Panc1 (cell line): Measurements from ENCODE around the gene SLF2. TPM values are rescaled to one million over a fixed set of nuclear protein-coding genes. Genes with fewer than 3 reads are reported as not detected.

ENCODE experiments used
- ATAC-seq: fragments of 200-7000 bp; cut with Tn5 transposase; 2 replicates; pipeline ENCODE4 v1.9.1; 2020; ENCODE audit warnings: mild to moderate bottlenecking, moderate library complexity
- BruUV-seq: library from RNA; stranded (reverse); fragments of 400-500 nt; replicated peaks from 2 replicates; lab custom pipeline; 2021; lab: Mats Ljungman, UMichigan
- CTCF ChIA-PET: fragments of 300-600 bp; sonication (Branson Sonifier 250); formaldehyde crosslinking; loops from one replicate; lab custom pipeline; 2022; ENCODE audit warnings: antibody characterized with exemption; lab: Charles Lee
- POLR2A ChIA-PET: fragments of 300-600 bp; sonication (Branson Sonifier 250); formaldehyde crosslinking; loops from one replicate; lab custom pipeline; 2022; ENCODE audit warnings: antibody characterized with exemption; lab: Charles Lee
- DNase-seq: peaks from one replicate; pipeline ENCODE4 v3.0.0-alpha.2; 2010; ENCODE audit warnings: low read depth, low spot score
- H3K27ac ChIP-seq: 2 replicates; pipeline ENCODE4 v1.5.1; 2011; ENCODE audit warnings: mild to moderate bottlenecking, low read length, inconsistent platforms
- H3K27me3 ChIP-seq: fragments of 200-500 bp; sonication (Bioruptor generic); 2 replicates; pipeline ENCODE4 v1.6.0; 2014; ENCODE audit warnings: low read length, inconsistent platforms; ENCODE audit not compliant: control insufficient read depth, insufficient read depth
- H3K36me3 ChIP-seq: fragments of 200-500 bp; sonication (Bioruptor generic); 2 replicates; pipeline ENCODE4 v1.5.1; 2014; ENCODE audit warnings: inconsistent platforms, mild to moderate bottlenecking, low read length, moderate library complexity; ENCODE audit not compliant: control insufficient read depth, insufficient read depth
- H3K4me1 ChIP-seq: 2 replicates; pipeline ENCODE4 v1.5.1; 2011; ENCODE audit warnings: inconsistent platforms, mild to moderate bottlenecking, low read length, moderate library complexity; ENCODE audit not compliant: control insufficient read depth, insufficient read depth
- H3K4me3 ChIP-seq, 2 experiments: 2 replicates each; pipeline ENCODE4 v1.5.1; 2011 to 2012; ENCODE audit warnings: low read depth in 2 of 2, low read length in 2 of 2, mild to moderate bottlenecking in 2 of 2, inconsistent platforms in 1 of 2, moderate library complexity in 1 of 2
- H3K9me3 ChIP-seq: fragments of 200-500 bp; sonication (Bioruptor generic); 2 replicates; pipeline ENCODE4 v1.5.1; 2014; ENCODE audit warnings: low read depth, mild to moderate bottlenecking, inconsistent platforms, low read length, moderate library complexity; ENCODE audit not compliant: control insufficient read depth, insufficient read depth
- CTCF ChIP-seq: fragments of 450-650 bp; IDR thresholded peaks from 2 replicates; pipeline ENCODE4 v1.5.1; 2017; ENCODE audit warnings: mild to moderate bottlenecking
- POLR2AphosphoS5 ChIP-seq: IDR thresholded peaks from 2 replicates; pipeline ENCODE4 v1.6.1; 2012; ENCODE audit warnings: mild to moderate bottlenecking, low read depth, low read length, moderate library complexity
- REST ChIP-seq, 2 experiments: IDR thresholded peaks; 2 replicates each; pipeline ENCODE4 v1.6.1; 2011 to 2012; ENCODE audit warnings: low read depth in 2 of 2, control low read depth in 1 of 2, low read length in 1 of 2, mild to moderate bottlenecking in 1 of 2, moderate library complexity in 1 of 2; ENCODE audit not compliant: insufficient read depth in 1 of 2
- SIN3A ChIP-seq: IDR thresholded peaks from 2 replicates; pipeline ENCODE4 v1.6.1; 2012; ENCODE audit warnings: low read depth, mild to moderate bottlenecking, low read length, moderate library complexity, borderline replicate concordance; ENCODE audit not compliant: insufficient read depth
- TCF7L2 ChIP-seq: IDR thresholded peaks from 2 replicates; pipeline ENCODE4 v1.6.1; 2011; ENCODE audit warnings: mild to moderate bottlenecking, low read depth, low read length, inconsistent platforms
- in situ Hi-C: cut with HindIII; loops from 2 replicates; pipeline ENCODE4 v1.10.0; 2016; ENCODE audit warnings: low sequenced_read_pairs, low pct_unique_long_range_greater_than_20kb
- intact Hi-C: fragments of 100-400 bp; cut with micrococcal nuclease; formaldehyde crosslinking; loops from one replicate; pipeline ENCODE4 v1.10.0; 2022; ENCODE audit not compliant: unreplicated experiment
- total RNA-seq: library from RNA; stranded (reverse); gene quantifications from one replicate; pipeline ENCODE4 v1.2.1, GENCODE V29; 2021; ENCODE audit not compliant: unreplicated experiment

SLF2 gene
- total RNA-seq, 1 experiment from 2014 or later = 38.8 TPM

- TF ChIP-seq SIN3A (no peak), CTCF (no peak), TCF7L2 (no peak), POLR2AphosphoS5 (no peak), REST (IDR thresholded peaks at IDR 0.05; ENCODE audit: insufficient read depth in 1 of 2, low read depth in 2 of 2, low read length in 1 of 2) (no peak)
- H3K4me1 ChIP-seq = no peaks in the 10 kb centered on the region
- in situ Hi-C loops (no loop called here), intact Hi-C loops (no loop called here)
- no peaks in the 10 kb centered on the region for H3K9me3 ChIP-seq
- POLR2A ChIA-PET = no interaction called here
- H3K4me3 ChIP-seq = no peak overlapping the region
- H3K27ac ChIP-seq = no peak overlapping the region
- no peaks in the 10 kb centered on the region; the same call in 1 of the 2 replicates for H3K27me3 ChIP-seq
- CTCF ChIA-PET = no interaction called here
- no peak for DNase-seq
- no TSS peak for BruUV-seq
- no peaks in the 10 kb centered on the region for H3K36me3 ChIP-seq
- no peak for ATAC-seq
Measured at GRCh38 chr10:100864978-100865377, 47.8 kb upstream of the SLF2 start.

GRCh38 chr10:100866010-100866409 lies 46.8 kb upstream of the SLF2 start:
- Histone ChIP-seq H3K36me3 (no peaks in the 10 kb centered on the region), H3K4me1 (no peaks in the 10 kb centered on the region), H3K27me3 (no peaks in the 10 kb centered on the region; the same call in 1 of the 2 replicates), H3K9me3 (no peaks in the 10 kb centered on the region), H3K4me3 (no peak overlapping the region), H3K27ac (no peak overlapping the region)
- no peak for TF ChIP-seq CTCF
- no peak for TF ChIP-seq POLR2AphosphoS5
- no peak for TF ChIP-seq REST (IDR thresholded peaks at IDR 0.05; ENCODE audit: insufficient read depth in 1 of 2, low read depth in 2 of 2, low read length in 1 of 2)
- no peak for TF ChIP-seq SIN3A
- no peak for DNase-seq
- ATAC-seq = peak; percentile 30
- intact Hi-C loops = no loop called here
- POLR2A ChIA-PET = no interaction called here
- CTCF ChIA-PET = no interaction called here
- no TSS peak for BruUV-seq
- in situ Hi-C loops = no loop called here
